ENCODE results near the gene PIM3.

PIM3 gene

DNA sequence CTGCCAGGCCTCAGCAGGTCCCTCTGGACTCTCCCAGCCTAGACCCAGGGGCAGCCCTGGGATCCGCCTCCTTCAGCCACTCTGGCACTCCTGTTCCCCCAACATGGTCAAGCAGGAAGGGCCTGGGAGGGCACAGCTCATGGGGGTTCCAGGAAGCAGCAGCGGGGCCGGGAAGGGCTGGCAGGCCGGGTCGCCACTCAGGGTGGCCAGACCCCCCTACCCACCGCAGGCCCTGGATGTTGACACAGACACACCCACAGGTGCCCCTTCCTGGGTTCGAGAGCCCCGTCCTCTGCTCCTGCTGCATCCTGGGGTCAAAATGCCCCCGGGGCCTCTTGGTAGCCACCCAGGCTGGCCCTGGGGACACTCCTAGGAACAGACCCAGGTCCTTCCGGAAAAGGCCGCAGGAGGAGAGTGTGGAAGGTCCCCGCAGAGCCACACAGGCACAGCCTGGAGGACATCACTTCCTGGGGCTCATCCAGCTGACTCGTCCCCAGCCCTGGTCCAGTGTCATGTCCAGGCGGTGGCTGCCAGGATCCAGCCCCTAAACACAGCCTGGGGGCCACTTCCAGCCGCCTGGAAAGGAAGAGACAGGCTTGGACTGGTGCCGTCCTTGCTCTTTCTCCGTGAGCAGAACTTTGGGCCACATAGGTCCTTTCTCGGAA is 6.8 kb upstream of the PIM3 start:
- Mint-ChIP-seq H3K36me3 (ENCODE audit: low read depth) (no peaks in the 10 kb centered on the region), H3K4me3 (no peak overlapping the region)

DNA sequence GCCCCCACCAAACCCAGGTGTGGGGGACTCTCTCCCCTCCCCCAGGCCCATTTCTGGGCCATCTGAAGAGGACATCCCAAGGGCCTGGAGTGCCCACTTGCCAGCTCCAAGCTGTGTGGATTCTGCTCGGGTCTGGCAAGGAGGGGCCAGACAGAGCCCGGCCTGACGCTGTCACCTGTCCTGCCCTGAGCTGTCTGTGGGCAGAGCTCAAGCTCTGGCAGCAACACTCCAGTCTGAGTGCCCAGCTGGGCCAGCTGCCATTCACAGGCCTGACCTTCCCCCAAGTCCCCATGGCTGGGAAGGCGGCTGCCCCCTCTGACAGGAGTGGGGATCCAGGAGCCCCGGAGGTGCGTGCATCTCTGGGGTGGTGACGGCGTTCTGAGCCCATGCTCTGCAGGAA is 6.2 kb upstream of the PIM3 start:
- no peak overlapping the region for H3K4me3 Mint-ChIP-seq
- DNase-seq = no peak
- H3K27me3 Mint-ChIP-seq = no peaks in the 10 kb centered on the region
- no peaks in the 10 kb centered on the region for H3K36me3 Mint-ChIP-seq (ENCODE audit: low read depth)
- H3K4me1 Mint-ChIP-seq (ENCODE audit: low read depth) = peaks cover 22% of the 10 kb centered on the region
- no peak overlapping the region for H3K27ac Mint-ChIP-seq
- no peaks in the 10 kb centered on the region for H3K9me3 Mint-ChIP-seq

More for the DNA sequence above, 6.8 kb upstream of the PIM3 start:
- Mint-ChIP-seq H3K27ac (no peak overlapping the region), H3K4me1 (ENCODE audit: low read depth) (peaks cover 16% of the 10 kb centered on the region), H3K27me3 (no peaks in the 10 kb centered on the region), H3K9me3 (no peaks in the 10 kb centered on the region)
- no peak for DNase-seq

DNA sequence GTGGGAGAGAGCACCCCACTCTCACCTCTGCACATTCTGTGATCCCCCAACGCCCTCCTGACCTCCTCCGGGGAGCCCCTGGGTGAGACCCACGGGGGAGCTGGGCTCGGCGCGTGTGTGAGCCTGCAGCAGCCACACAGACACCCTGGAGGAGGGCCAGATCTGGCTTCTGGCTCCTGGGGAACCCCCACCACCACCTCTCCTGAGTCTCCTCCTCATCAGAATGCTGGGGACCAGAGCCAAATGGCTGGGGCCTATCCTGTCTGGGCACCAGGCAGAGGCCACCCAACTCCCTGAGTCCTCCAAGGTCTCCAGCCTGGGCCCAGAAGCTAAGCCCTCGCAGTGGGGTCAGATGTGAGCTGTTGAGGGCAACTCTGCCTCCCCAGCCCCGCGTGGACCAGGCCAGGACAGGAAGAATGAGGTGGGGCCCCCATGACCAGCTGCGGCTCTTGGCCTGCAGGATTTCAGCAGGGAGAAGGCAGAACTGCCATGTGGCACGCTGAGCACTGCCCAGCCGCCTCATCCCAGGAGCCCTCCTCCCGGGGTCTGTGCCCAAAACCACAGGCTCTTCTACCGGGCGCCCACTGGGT is 5.5 kb upstream of the PIM3 start:
- no peak overlapping the region for H3K4me3 Mint-ChIP-seq
- H3K36me3 Mint-ChIP-seq (ENCODE audit: low read depth) = peaks cover 2% of the 10 kb centered on the region
- DNase-seq = no peak
- H3K27me3 Mint-ChIP-seq = no peaks in the 10 kb centered on the region
- H3K27ac Mint-ChIP-seq = peak overlapping the region; percentile 37
- H3K9me3 Mint-ChIP-seq = no peaks in the 10 kb centered on the region
- H3K4me1 Mint-ChIP-seq (ENCODE audit: low read depth) = peaks cover 25% of the 10 kb centered on the region

DNA sequence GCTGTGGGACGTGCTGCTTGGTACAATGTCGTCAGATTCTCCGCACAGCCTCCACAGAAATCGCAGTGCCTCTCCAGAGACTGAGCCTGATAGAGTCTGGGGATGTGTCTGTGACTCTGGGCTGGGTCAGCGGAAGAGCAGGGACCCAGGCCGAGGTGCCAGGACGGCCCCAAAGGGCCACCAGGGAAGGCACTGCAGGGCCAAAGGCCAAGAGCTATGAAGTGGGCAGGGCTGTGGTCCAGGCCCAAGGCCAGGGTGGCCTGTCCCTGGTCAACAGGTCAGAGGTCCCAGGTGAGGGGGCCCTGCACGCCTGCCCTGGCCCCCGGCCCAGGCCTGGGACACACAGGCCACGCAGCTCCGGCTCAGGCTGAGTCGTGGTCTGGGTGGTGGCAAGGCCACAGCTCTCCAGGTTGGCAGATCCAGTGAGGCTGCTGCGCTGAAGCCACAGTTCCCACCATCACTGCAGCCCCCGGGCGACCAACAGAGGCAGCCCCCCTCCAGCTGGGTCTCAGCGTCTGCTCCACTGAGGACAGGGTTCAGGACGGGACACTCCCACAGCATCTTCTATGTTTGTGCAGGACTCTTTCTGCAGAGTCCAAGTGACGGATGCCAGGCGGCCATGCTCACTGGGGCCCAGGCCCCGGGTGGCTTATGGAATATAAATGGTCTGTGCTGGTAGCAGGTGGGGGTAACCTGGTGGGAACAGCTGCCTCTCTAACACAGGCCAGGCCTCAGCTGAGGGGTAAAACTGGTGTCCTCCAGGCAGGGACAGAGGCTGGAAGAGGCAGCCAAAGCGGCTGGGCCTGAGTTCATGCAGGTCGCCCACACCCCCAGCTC is 4.8 kb upstream of the PIM3 start:
- DNase-seq = no peak
- Mint-ChIP-seq H3K27me3 (no peaks in the 10 kb centered on the region), H3K9me3 (no peaks in the 10 kb centered on the region), H3K36me3 (ENCODE audit: low read depth) (peaks cover 2% of the 10 kb centered on the region), H3K27ac (no peak overlapping the region), H3K4me1 (ENCODE audit: low read depth) (peaks cover 24% of the 10 kb centered on the region), H3K4me3 (no peak overlapping the region)

DNA sequence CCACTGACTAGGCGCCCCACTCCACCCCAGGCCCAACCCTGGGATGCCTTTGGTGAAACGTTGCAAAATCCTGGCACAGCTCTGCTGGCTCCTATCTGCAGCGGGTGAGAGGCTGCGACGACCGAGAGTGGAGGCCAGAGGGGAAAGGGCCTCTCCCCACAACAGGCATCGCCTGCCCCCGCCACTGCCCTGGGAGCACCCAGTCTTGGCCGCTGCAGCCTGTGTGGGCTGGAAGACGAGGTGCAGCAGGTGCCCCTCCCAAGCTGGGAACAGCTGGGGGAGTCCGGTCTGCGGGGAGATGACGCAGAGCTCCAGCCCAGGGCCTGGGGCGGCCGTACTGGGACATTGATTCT is 4.2 kb upstream of the PIM3 start:
- no peaks in the 10 kb centered on the region for H3K27me3 Mint-ChIP-seq
- no peaks in the 10 kb centered on the region for H3K9me3 Mint-ChIP-seq
- H3K27ac Mint-ChIP-seq = no peak overlapping the region
- no peak for DNase-seq
- H3K4me1 Mint-ChIP-seq (ENCODE audit: low read depth) = peaks cover 20% of the 10 kb centered on the region
- H3K4me3 Mint-ChIP-seq = no peak overlapping the region
- H3K36me3 Mint-ChIP-seq (ENCODE audit: low read depth) = peaks cover 3% of the 10 kb centered on the region

DNA sequence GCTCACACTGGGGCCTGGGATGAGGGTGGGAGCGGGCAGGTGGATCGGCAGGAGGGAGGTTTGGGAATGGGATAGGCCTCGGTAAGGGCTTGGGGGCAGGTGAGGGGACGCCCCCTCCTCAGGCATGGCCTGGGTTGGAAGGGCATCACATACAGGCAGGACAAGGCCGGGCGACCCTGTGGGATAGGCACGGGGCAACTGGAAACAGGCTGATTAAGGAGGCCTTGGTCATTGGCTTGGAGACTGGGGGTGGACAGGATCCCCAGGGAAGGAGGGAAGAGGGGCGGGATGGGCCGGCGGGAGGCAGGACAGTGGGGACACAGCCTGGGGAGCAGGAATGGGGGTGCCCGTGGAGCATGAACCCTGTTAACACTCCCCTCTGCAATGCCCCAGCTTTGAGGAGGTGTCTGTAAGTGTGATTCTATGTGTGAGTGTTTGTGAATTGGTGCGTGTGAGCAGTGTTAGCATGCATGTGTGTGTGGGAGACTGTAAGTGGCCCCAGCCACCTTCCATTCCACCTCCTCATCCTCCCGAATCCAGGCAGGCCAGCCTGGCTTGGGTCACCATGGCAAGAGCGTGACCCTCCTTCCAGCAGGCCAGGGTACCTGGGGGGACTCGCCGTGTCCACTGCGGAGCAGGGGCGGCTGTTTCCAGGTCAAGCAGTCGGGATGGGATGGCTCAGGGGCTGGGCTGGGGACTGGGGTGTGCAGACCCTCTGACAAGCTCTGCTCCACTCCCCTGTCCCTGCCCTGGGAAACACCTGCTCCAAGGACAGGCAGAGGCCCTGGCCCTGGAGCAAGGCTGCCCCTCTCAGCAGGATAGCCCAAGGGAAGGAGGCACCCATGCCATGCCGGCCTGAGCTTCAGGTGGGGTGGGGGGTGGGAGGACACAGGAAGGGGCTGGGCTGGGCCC is 3.4 kb upstream of the PIM3 start:
- peaks cover 9% of the 10 kb centered on the region for H3K36me3 Mint-ChIP-seq (ENCODE audit: low read depth)
- H3K27me3 Mint-ChIP-seq = no peaks in the 10 kb centered on the region
- peak overlapping the region; percentile 29 for H3K27ac Mint-ChIP-seq
- H3K9me3 Mint-ChIP-seq = no peaks in the 10 kb centered on the region
- DNase-seq = no peak
- no peak overlapping the region for H3K4me3 Mint-ChIP-seq
- H3K4me1 Mint-ChIP-seq (ENCODE audit: low read depth) = peaks cover 18% of the 10 kb centered on the region

DNA sequence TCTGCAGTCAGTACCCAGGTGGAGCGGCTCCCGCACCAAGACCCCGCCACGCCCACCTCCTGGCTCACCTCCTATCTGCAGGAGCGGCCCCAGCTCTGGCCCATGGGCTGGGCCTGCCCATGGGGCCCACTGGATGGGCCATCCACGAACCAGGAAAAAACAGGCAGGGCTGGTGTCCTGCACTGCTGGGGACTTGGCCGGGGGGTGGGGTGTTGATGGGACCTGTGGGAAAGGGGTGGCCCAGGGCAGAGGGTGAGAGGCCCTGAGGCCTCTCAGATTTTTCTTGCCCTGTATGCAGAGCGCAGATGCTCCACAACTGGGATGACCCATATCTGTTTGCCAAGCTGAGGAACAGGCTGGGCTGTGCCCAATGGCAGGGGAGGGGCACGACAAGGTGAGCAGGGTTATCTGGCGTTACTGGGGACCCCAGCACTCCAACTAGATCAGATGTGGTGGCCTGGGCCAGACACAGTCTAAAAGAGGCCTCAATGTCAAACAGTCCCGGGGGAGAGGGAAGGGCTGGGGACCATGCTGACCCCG is 2.7 kb upstream of the PIM3 start:
- Mint-ChIP-seq H3K27ac (peak overlapping the region; percentile 69), H3K27me3 (no peaks in the 10 kb centered on the region), H3K4me3 (peak overlapping the region; percentile 85), H3K4me1 (ENCODE audit: low read depth) (peaks cover 15% of the 10 kb centered on the region), H3K36me3 (ENCODE audit: low read depth) (peaks cover 14% of the 10 kb centered on the region), H3K9me3 (no peaks in the 10 kb centered on the region)
- DNase-seq = no peak

DNA sequence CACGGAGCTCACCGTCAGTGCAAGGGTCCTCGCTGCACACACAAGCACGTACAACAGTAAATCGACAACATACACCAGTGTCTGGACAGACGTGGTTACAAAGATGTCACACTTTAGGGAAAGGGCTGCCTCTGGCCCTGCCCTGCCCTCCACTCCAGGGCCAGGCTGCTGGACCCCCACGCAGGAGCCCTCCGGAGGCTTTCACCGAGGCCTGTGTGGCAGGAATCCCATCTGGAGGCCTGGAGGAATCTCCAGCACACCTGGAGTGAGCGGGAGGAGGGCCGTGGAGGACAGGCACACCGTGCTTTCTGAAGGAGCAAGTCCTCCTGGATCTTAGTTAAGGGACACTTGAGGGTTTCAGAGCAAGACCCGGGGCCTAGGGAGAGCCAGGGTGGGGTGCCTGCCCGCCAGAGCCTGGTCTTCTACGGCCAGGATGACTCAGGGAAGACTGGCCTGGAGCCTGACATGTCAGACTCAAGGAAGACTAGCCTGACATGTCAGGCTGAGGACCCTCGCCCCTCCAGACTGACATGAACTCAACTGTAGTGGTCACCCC is 2.1 kb upstream of the PIM3 start:
- Mint-ChIP-seq H3K9me3 (no peaks in the 10 kb centered on the region), H3K4me1 (ENCODE audit: low read depth) (peaks cover 19% of the 10 kb centered on the region), H3K27me3 (no peaks in the 10 kb centered on the region), H3K27ac (peak overlapping the region; percentile 95), H3K4me3 (peak overlapping the region; percentile 85), H3K36me3 (ENCODE audit: low read depth) (peaks cover 20% of the 10 kb centered on the region)
- no peak for DNase-seq

DNA sequence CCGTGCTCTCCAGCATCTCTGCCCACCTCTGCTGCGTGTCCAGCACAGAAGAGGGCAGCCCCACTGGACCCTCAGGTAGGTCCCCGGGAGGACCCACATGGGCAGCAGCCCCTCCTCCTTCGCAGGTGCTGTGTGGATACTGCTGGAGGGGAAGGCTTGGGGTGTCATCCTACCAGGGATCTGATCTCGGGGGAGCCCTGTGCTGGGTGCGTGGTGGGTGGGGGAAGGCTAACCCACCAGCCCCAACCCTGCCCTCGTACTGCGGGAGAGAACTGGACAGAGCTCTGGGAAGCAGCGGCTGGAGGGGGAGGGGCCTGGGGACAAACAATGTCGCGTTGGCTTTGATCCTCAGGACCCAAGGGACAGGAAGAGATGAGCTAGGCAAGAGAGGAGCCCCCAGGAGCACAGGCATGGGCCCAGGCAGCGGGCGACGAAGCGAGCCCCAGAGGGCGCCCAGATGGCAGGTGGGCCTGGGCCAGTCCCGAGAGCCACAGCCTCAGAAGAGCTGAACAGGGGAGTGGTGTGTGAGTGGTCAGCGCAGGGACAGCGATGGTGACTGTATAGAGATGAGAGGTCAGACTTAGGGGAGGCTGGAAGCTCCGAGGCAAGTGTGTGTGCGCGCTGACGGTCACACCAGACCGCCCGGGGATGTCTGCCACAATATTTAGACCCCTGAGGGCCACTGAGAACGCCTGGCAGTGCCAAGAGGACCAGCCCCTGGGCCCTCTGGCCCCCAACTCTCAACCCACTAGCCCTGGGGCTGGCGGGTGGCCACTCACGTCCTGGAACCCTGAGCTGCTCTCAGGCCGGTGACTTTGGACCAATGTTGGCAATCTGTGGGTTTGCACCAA is 1.4 kb upstream of the PIM3 start:
- H3K4me3 Mint-ChIP-seq = peak overlapping the region; percentile 85
- H3K27me3 Mint-ChIP-seq = no peaks in the 10 kb centered on the region
- H3K9me3 Mint-ChIP-seq = no peaks in the 10 kb centered on the region
- peaks cover 26% of the 10 kb centered on the region for H3K4me1 Mint-ChIP-seq (ENCODE audit: low read depth)
- DNase-seq = no peak
- H3K36me3 Mint-ChIP-seq (ENCODE audit: low read depth) = peaks cover 27% of the 10 kb centered on the region
- H3K27ac Mint-ChIP-seq = peak overlapping the region; percentile 95

DNA sequence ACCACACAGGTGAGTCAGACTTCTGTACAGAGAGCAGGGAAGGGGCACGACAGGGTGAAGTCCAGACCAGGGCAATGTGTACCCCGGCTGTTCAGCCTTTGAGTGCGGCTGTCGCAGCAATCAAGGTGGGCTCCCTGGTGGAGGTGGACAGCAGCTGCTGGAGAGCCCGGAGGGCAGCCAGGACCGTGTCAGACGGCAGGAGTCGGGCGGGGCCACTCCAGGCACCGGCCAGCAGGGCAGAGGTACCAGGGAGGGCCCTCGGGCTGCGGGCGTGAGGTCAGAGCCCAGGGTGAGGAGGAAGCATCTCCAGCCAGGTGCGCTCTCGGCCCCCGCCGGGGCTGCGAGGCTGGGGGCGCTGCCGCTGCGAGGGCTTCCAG is 802 bp upstream of the PIM3 start:
- no peak for DNase-seq
- Mint-ChIP-seq H3K27me3 (no peaks in the 10 kb centered on the region), H3K4me1 (ENCODE audit: low read depth) (peaks cover 32% of the 10 kb centered on the region), H3K36me3 (ENCODE audit: low read depth) (peaks cover 33% of the 10 kb centered on the region), H3K9me3 (no peaks in the 10 kb centered on the region), H3K4me3 (peak overlapping the region; percentile 85), H3K27ac (peak overlapping the region; percentile 95)

DNA sequence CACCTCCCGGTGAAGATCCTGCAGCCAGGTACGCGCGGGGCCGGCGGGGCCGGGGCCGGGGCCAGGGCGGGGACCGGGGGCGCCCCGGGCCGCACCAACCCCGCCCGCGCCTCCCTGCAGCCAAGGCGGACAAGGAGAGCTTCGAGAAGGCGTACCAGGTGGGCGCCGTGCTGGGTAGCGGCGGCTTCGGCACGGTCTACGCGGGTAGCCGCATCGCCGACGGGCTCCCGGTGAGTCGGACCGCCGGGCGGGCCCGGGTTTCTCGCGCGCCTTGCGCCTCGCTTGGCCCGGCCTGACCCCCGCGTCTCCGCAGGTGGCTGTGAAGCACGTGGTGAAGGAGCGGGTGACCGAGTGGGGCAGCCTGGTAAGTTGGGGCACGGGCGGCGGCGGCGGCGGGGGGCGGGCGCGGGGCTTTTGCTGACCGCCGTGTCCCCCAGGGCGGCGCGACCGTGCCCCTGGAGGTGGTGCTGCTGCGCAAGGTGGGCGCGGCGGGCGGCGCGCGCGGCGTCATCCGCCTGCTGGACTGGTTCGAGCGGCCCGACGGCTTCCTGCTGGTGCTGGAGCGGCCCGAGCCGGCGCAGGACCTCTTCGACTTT is 531 bp downstream of the PIM3 start:
- H3K4me1 Mint-ChIP-seq (ENCODE audit: low read depth) = peaks cover 38% of the 10 kb centered on the region
- H3K4me3 Mint-ChIP-seq = peak overlapping the region; percentile 93
- peak overlapping the region; percentile 96 for H3K27ac Mint-ChIP-seq
- no peaks in the 10 kb centered on the region for H3K27me3 Mint-ChIP-seq
- no peaks in the 10 kb centered on the region for H3K9me3 Mint-ChIP-seq
- peaks cover 40% of the 10 kb centered on the region for H3K36me3 Mint-ChIP-seq (ENCODE audit: low read depth)
- no peak for DNase-seq

DNA sequence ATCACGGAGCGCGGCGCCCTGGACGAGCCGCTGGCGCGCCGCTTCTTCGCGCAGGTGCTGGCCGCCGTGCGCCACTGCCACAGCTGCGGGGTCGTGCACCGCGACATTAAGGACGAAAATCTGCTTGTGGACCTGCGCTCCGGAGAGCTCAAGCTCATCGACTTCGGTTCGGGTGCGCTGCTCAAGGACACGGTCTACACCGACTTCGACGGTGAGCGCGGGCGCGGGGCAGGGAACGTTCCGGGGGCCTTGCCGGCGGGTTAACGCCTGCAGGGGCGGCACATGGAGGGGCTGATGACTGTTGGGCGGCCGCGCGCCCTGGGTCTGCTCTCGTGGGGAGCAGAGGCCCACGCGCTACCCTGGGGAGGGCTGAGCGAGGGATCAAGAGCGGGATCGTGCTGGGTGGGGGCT is 1.0 kb downstream of the PIM3 start:
- Mint-ChIP-seq H3K4me3 (peak overlapping the region; percentile 93), H3K4me1 (ENCODE audit: low read depth) (peaks cover 43% of the 10 kb centered on the region)
- no peak for DNase-seq

More for the DNA sequence above, 1.0 kb downstream of the PIM3 start:
- H3K9me3 Mint-ChIP-seq = no peaks in the 10 kb centered on the region
- peak overlapping the region; percentile 96 for H3K27ac Mint-ChIP-seq
- H3K36me3 Mint-ChIP-seq (ENCODE audit: low read depth) = peaks cover 40% of the 10 kb centered on the region
- H3K27me3 Mint-ChIP-seq = no peaks in the 10 kb centered on the region

All from activated T-cell treated with anti-CD3 and anti-CD28 coated beads, Interleukin-2, amount 50 U/mL, for 24 hours (primary cell).